Epidermal melanocyte (primary cell): Measurements from ENCODE around the gene CA10.
A peak's percentile ranks its signal among the peaks of the same experiment; 100 is the strongest.

Experiments
- DNase-seq: peaks from one replicate; pipeline ENCODE4 v3.0.0; 2011; ENCODE audit warnings: low spot score; ENCODE audit not compliant: insufficient read length

The CA10 gene

GRCh38 chr17:51652529-51652928 is 506.0 kb downstream of the CA10 start:
- DNase-seq = no peak

- no peak for DNase-seq
Measured at GRCh38 chr17:51651513-51652298, 506.8 kb downstream of the CA10 start.

- no peak for DNase-seq
Measured at GRCh38 chr17:51650772-51651171, 507.7 kb downstream of the CA10 start.

GRCh38 chr17:51650202-51650601 is 508.3 kb downstream of the CA10 start:
- no peak for DNase-seq

GRCh38 chr17:51647826-51648225 is 510.7 kb downstream of the CA10 start:
- no peak for DNase-seq

- no peak for DNase-seq
Measured at GRCh38 chr17:51647067-51647466, 511.4 kb downstream of the CA10 start.

GRCh38 chr17:51646539-51646938 is 512.0 kb downstream of the CA10 start:
- DNase-seq = no peak

- no peak for DNase-seq
Measured at GRCh38 chr17:51645056-51645455, 513.5 kb downstream of the CA10 start.

GRCh38 chr17:51643702-51644490 is 514.6 kb downstream of the CA10 start:
- DNase-seq = no peak

GRCh38 chr17:51642029-51642428 is 516.5 kb downstream of the CA10 start:
- no peak for DNase-seq

- no peak for DNase-seq
Measured at GRCh38 chr17:51640108-51640622, 518.3 kb downstream of the CA10 start.

GRCh38 chr17:51638971-51639370 is 519.5 kb downstream of the CA10 start:
- no peak for DNase-seq

- no peak for DNase-seq
Measured at GRCh38 chr17:51636291-51636690, 522.2 kb downstream of the CA10 start.

GRCh38 chr17:51630101-51630671 is 528.3 kb downstream of the CA10 start:
- no peak for DNase-seq

- DNase-seq = no peak
Measured at GRCh38 chr17:51629232-51629631, 529.3 kb downstream of the CA10 start.

- DNase-seq = no peak
Measured at GRCh38 chr17:51627779-51628178, 530.7 kb downstream of the CA10 start.

GRCh38 chr17:51618476-51618875 is 540.0 kb downstream of the CA10 start:
- DNase-seq = no peak

- DNase-seq = peak; percentile 48
Measured at GRCh38 chr17:51617986-51618385, 540.5 kb downstream of the CA10 start.

- no peak for DNase-seq
Measured at GRCh38 chr17:51613255-51613654, 545.3 kb downstream of the CA10 start.

GRCh38 chr17:51612692-51613091 is 545.8 kb downstream of the CA10 start:
- no peak for DNase-seq

- no peak for DNase-seq
Measured at GRCh38 chr17:51611585-51611984, 546.9 kb downstream of the CA10 start.

- no peak for DNase-seq
Measured at GRCh38 chr17:51610834-51611233, 547.7 kb downstream of the CA10 start.
